CD4-positive, alpha-beta T cell (primary cell): ENCODE measurements around the gene XBP1. TPM values are rescaled to one million over a fixed set of nuclear protein-coding genes. Genes with fewer than 3 reads are reported as not detected.

ENCODE experiments used
- ATAC-seq: fragments of 200-7000 bp; cut with Tn5 transposase; one replicate; pipeline ENCODE4 v1.10.0; 2022; ENCODE audit warnings: mild to moderate bottlenecking; ENCODE audit not compliant: poor library complexity
- CTCF ChIA-PET: fragments of 350-600 bp; sonication (Branson Sonifier 250); formaldehyde crosslinking; loops from one replicate; lab custom pipeline; 2021; ENCODE audit warnings: antibody characterized with exemption, inconsistent platforms; lab: Charles Lee
- POLR2A ChIA-PET: fragments of 350-600 bp; sonication (Branson Sonifier 250); formaldehyde crosslinking; loops from one replicate; lab custom pipeline; 2021; ENCODE audit warnings: antibody characterized with exemption, inconsistent platforms; lab: Charles Lee
- DNase-seq, 14 experiments: peaks; one replicate each; pipeline ENCODE4 v3.0.0-alpha.2; 2013 to 2020; ENCODE audit warnings: mixed read lengths in 2 of 14
- H3K27ac ChIP-seq, 2 donors: one replicate each; pipeline versions ENCODE4 v1.5.1 to v1.7.0; 2013; ENCODE audit warnings: low read length in 2 of 2, low read depth in 1 of 2, mild to moderate bottlenecking in 1 of 2
- H3K27me3 ChIP-seq, 2 experiments: 1 replicate in 1 of 2; 2 replicates in 1 of 2; pipeline versions ENCODE4 v1.6.1 to v1.7.0; 2013; ENCODE audit warnings: low read length in 2 of 2, control low read depth in 1 of 2, mild to moderate bottlenecking in 1 of 2, moderate library complexity in 1 of 2; ENCODE audit not compliant: insufficient read depth in 2 of 2, control insufficient read depth in 1 of 2
- H3K36me3 ChIP-seq: one replicate; pipeline ENCODE4 v1.6.1; 2013; ENCODE audit warnings: low read length, control low read depth; ENCODE audit not compliant: insufficient read depth
- H3K4me1 ChIP-seq: one replicate; pipeline ENCODE4 v1.6.1; 2013; ENCODE audit warnings: low read length, control low read depth; ENCODE audit not compliant: insufficient read depth
- H3K4me3 ChIP-seq: one replicate; pipeline ENCODE4 v1.5.1; 2013; ENCODE audit warnings: mild to moderate bottlenecking, low read length, moderate library complexity
- H3K9me3 ChIP-seq, 2 experiments: 1 replicate in 1 of 2; 2 replicates in 1 of 2; pipeline versions ENCODE4 v1.6.1 to v1.7.0; 2013; ENCODE audit warnings: low read length in 2 of 2, mild to moderate bottlenecking in 2 of 2, control low read depth in 1 of 2, moderate library complexity in 1 of 2; ENCODE audit not compliant: control insufficient read depth in 1 of 2, insufficient read depth in 1 of 2
- H3K27ac Mint-ChIP-seq: one replicate; pipeline ENCODE4 v1.8.0; 2020; ENCODE audit warnings: mixed read lengths
- H3K27me3 Mint-ChIP-seq: one replicate; pipeline ENCODE4 v1.8.0; 2021; ENCODE audit warnings: mixed read lengths
- H3K36me3 Mint-ChIP-seq: one replicate; pipeline ENCODE4 v1.8.0; 2021; ENCODE audit warnings: low read depth, mixed read lengths
- H3K4me1 Mint-ChIP-seq: one replicate; pipeline ENCODE4 v1.8.0; 2021; ENCODE audit warnings: low read depth, mixed read lengths
- H3K4me3 Mint-ChIP-seq: one replicate; pipeline ENCODE4 v1.8.0; 2020; ENCODE audit warnings: mild to moderate bottlenecking, mixed read lengths
- H3K9me3 Mint-ChIP-seq: one replicate; pipeline ENCODE4 v1.8.0; 2020; ENCODE audit warnings: mixed read lengths
- CTCF ChIP-seq: fragments of 200-600 bp; IDR thresholded peaks from one replicate; pipeline ENCODE4 v1.8.0; 2022; ENCODE audit warnings: antibody characterized with exemption, mild to moderate bottlenecking
- intact Hi-C, 2 experiments: fragments of 100-400 bp; cut with DNase I in 1 of 2; cut with micrococcal nuclease in 1 of 2; formaldehyde crosslinking; loops; one replicate each; pipeline versions ENCODE4 v1.15.1 to v1.9.0; 2023 to 2025; cut with DNase I, micrococcal nuclease
- total RNA-seq, 174 experiments: library from RNA in 2 of 174; stranded (reverse) in 2 of 174; gene quantifications; one replicate each; pipeline ENCODE4 v1.2.3 and lab custom pipeline; 2021 to 2026

Gene XBP1
- total RNA-seq, 2 experiments from 2014 or later = 180 to 190 TPM

- POLR2A ChIA-PET = interaction anchor here (0.6 to 5.6 kb wide), 16 partner anchors 8 to 473 kb away, joined by 3 to 161 read pairs (median 16); partner anchors contain the start of genes CCDC117, EWSR1, RHBDD3 and ZNRF3
- Mint-ChIP-seq H3K4me1 (peaks cover 70% of the 10 kb centered on the region), H3K36me3 (peaks cover 74% of the 10 kb centered on the region), H3K9me3 (no peaks in the 10 kb centered on the region), H3K4me3 (peak overlapping the region; percentile 97), H3K27me3 (no peaks in the 10 kb centered on the region), H3K27ac (peak overlapping the region; percentile 96)
- peaks cover 44% of the 10 kb centered on the region for H3K36me3 ChIP-seq
- intact Hi-C loops = loop anchor here (2.0 to 5.0 kb wide), 3 partner anchors 24 to 968 kb away; partner anchors contain the start of genes UQCR10 (in 1 of the 2), ZMAT5 (in 1 of the 2) and ZNRF3 (in 1 of the 2)
- peak overlapping the region; percentile 90 to 93 for H3K27ac ChIP-seq
- DNase-seq = peak in 4 of 14 experiments; percentile 40 to 74 (median 56)
- no peak for TF ChIP-seq CTCF
- H3K4me3 ChIP-seq = peak overlapping the region; percentile 99
- H3K9me3 ChIP-seq = no peaks in the 10 kb centered on the region
- ATAC-seq = no peak
- H3K27me3 ChIP-seq = no peaks in the 10 kb centered on the region
- H3K4me1 ChIP-seq = peaks cover 49% of the 10 kb centered on the region
- CTCF ChIA-PET = interaction anchor here (0.7 to 3.4 kb wide), 3 partner anchors 26 to 47 kb away, joined by 3 to 18 read pairs (median 3); no protein-coding TSS in a partner anchor
Measured at GRCh38 chr22:28798810-28799605, 1.4 kb downstream of the XBP1 start.

GRCh38 chr22:28795932-28796856 is 4.2 kb downstream of the XBP1 start:
- no peak overlapping the region for H3K27ac ChIP-seq
- H3K4me3 Mint-ChIP-seq = peak overlapping the region; percentile 62
- peak overlapping the region; percentile 64 for H3K27ac Mint-ChIP-seq
- H3K27me3 Mint-ChIP-seq = no peaks in the 10 kb centered on the region
- no peak for TF ChIP-seq CTCF
- ATAC-seq (no peak), DNase-seq (no peak)
- no peaks in the 10 kb centered on the region for H3K9me3 Mint-ChIP-seq
- intact Hi-C loops = loop anchor here (5.0 kb wide), 2 partner anchors 86 to 971 kb away; partner anchors contain the start of genes UQCR10 (in 1 of the 2), ZMAT5 (in 1 of the 2) and ZNRF3 (in 1 of the 2)
- no peak overlapping the region for H3K4me3 ChIP-seq
- ChIA-PET CTCF (interaction anchor here (5.1 kb wide), 1 partner anchor 33 kb away, joined by 22 read pairs; no protein-coding TSS in a partner anchor), POLR2A (interaction anchor here (0.7 to 2.2 kb wide), 2 partner anchors 11 to 16 kb away, joined by 3 to 6 read pairs; no protein-coding TSS in a partner anchor)
- peaks cover 78% of the 10 kb centered on the region for H3K36me3 Mint-ChIP-seq
- H3K9me3 ChIP-seq = no peaks in the 10 kb centered on the region
- peaks cover 51% of the 10 kb centered on the region for H3K4me1 ChIP-seq
- H3K4me1 Mint-ChIP-seq = peaks cover 77% of the 10 kb centered on the region
- H3K27me3 ChIP-seq = no peaks in the 10 kb centered on the region
- H3K36me3 ChIP-seq = peaks cover 48% of the 10 kb centered on the region
